ENCODE results near the gene NFAM1. TPM values are rescaled to one million over a fixed set of nuclear protein-coding genes. Genes with fewer than 3 reads are reported as not detected.
A peak's percentile ranks its signal among the peaks of the same experiment; 100 is the strongest.

NFAM1 gene
- total and polyA plus RNA-seq, 2 experiments from 2014 or later, result 0.11 to 0.49 TPM

DNA sequence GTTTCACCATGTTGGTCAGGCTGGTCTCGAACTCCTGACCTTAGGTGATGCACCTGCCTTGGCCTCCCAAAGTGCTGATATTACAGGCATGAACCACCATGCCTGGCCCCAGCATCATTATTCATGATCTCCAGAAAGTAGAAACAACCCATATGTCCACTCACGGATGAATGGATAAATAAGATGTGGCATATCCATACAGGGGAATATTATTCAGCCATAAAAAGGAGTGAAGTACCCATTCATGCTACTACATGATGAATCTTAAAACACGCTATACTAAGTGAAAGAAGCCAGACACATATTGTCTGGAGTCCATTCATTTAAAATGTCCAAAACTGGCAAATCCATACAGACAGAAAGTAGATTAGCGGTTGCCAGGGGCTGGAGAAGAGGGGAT is 81.8 kb downstream of the NFAM1 start:
- no peak for TF ChIP-seq ZNF331 (CRISPR knock-in tag; IDR thresholded peaks at IDR 0.05; ENCODE audit: low read depth)
- no peak for TF ChIP-seq CREB1 (CRISPR knock-in tag; IDR thresholded peaks at IDR 0.05; ENCODE audit: low read depth)
- TF ChIP-seq POLR2AphosphoS5 (IDR thresholded peaks at IDR 0.05; ENCODE audit: low read depth), result no peak
- no peak for TF ChIP-seq STAT1 (IDR thresholded peaks at IDR 0.05; ENCODE audit: unreplicated experiment)
- no peak for TF ChIP-seq ZNF114 (CRISPR knock-in tag; IDR thresholded peaks at IDR 0.05)
- TF ChIP-seq, protein P1, sequence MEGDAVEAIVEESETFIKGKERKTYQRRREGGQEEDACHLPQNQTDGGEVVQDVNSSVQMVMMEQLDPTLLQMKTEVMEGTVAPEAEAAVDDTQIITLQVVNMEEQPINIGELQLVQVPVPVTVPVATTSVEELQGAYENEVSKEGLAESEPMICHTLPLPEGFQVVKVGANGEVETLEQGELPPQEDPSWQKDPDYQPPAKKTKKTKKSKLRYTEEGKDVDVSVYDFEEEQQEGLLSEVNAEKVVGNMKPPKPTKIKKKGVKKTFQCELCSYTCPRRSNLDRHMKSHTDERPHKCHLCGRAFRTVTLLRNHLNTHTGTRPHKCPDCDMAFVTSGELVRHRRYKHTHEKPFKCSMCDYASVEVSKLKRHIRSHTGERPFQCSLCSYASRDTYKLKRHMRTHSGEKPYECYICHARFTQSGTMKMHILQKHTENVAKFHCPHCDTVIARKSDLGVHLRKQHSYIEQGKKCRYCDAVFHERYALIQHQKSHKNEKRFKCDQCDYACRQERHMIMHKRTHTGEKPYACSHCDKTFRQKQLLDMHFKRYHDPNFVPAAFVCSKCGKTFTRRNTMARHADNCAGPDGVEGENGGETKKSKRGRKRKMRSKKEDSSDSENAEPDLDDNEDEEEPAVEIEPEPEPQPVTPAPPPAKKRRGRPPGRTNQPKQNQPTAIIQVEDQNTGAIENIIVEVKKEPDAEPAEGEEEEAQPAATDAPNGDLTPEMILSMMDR (conservative IDR thresholded peaks at IDR 0.05; ENCODE audit: low read depth in 2 of 2), result no peak
- no peak for TF ChIP-seq NANOG (IDR thresholded peaks at IDR 0.05; ENCODE audit: borderline replicate concordance)
- TF ChIP-seq, protein P2, sequence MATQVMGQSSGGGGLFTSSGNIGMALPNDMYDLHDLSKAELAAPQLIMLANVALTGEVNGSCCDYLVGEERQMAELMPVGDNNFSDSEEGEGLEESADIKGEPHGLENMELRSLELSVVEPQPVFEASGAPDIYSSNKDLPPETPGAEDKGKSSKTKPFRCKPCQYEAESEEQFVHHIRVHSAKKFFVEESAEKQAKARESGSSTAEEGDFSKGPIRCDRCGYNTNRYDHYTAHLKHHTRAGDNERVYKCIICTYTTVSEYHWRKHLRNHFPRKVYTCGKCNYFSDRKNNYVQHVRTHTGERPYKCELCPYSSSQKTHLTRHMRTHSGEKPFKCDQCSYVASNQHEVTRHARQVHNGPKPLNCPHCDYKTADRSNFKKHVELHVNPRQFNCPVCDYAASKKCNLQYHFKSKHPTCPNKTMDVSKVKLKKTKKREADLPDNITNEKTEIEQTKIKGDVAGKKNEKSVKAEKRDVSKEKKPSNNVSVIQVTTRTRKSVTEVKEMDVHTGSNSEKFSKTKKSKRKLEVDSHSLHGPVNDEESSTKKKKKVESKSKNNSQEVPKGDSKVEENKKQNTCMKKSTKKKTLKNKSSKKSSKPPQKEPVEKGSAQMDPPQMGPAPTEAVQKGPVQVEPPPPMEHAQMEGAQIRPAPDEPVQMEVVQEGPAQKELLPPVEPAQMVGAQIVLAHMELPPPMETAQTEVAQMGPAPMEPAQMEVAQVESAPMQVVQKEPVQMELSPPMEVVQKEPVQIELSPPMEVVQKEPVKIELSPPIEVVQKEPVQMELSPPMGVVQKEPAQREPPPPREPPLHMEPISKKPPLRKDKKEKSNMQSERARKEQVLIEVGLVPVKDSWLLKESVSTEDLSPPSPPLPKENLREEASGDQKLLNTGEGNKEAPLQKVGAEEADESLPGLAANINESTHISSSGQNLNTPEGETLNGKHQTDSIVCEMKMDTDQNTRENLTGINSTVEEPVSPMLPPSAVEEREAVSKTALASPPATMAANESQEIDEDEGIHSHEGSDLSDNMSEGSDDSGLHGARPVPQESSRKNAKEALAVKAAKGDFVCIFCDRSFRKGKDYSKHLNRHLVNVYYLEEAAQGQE (IDR thresholded peaks at IDR 0.05; ENCODE audit: unreplicated experiment), result no peak
- TF ChIP-seq EZH2phosphoT487 (IDR thresholded peaks at IDR 0.05; ENCODE audit: unreplicated experiment), result no peak
- no peak for TF ChIP-seq JUNB (IDR thresholded peaks at IDR 0.05; ENCODE audit: unreplicated experiment)
- Histone ChIP-seq H3K27ac (ENCODE audit: low read depth) (no peak overlapping the region), H3K36me3 (ENCODE audit: insufficient read depth) (no peaks in the 10 kb centered on the region), H2AFZ (no peak overlapping the region), H3K9me2 (ENCODE audit: insufficient read depth) (no peaks in the 10 kb centered on the region), H3K27me3 (ENCODE audit: insufficient read depth) (0 out of 2 replicates have a peak, but pooled peaks cover under 1% of the 10 kb centered on the region), H4K20me1 (replicated peaks; ENCODE audit: insufficient read depth) (no peaks in the 10 kb centered on the region), H3K4me2 (no peak overlapping the region), H3K79me2 (replicated peaks; ENCODE audit: insufficient read depth) (no peaks in the 10 kb centered on the region), H3K4me1 (ENCODE audit: insufficient read depth) (peaks cover 23% of the 10 kb centered on the region), H3K4me3 (no peak overlapping the region), H3F3A (replicated peaks; ENCODE audit: low read depth) (peaks cover 4% of the 10 kb centered on the region)
- Mint-ChIP-seq H3K36me3 (ENCODE audit: low read depth) (no peaks in the 10 kb centered on the region), H3K27ac (no peak overlapping the region), H3K27me3 (ENCODE audit: insufficient read depth, low read depth, poor library complexity) (peaks cover 28% of the 10 kb centered on the region), H3K4me1 (peaks cover 25% of the 10 kb centered on the region), H3K4me3 (no peak overlapping the region), H3K9me3 (no peaks in the 10 kb centered on the region; the same call in 1 of the 3 replicates)
- DNase-seq (ENCODE audit: low spot score) (no peak), ATAC-seq (no peak)

DNA sequence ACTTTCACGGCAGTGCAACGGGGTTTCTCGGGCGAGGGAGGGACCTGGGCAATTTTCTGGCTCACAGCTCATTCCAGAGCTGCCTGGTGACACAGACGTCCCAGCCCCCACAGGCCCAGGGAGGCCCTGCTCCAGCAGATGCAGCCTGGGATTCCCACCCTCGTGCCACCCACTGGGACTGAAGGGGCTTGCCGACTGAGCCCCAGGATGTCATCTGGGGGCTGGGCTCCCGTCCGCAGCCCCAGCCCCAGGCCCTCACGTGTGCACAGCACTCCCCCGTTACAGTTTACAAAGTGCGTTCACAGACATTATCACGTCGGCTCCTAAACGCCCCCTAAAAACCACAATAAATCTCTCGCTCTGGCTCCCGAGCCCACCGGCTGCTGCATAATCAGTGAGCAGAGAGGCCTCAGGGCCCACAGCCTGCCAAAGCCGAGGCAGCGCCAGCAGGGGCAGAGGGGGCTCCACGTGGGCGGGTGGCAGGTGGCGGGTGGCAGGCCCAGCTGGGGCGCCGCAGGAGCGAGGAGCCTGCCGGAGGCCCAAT is 84.8 kb downstream of the NFAM1 start:
- no peak overlapping the region for H3K27ac Mint-ChIP-seq
- peaks cover 9% of the 10 kb centered on the region; the same call in 1 of the 2 replicates for H3F3A ChIP-seq (replicated peaks; ENCODE audit: low read depth)
- ATAC-seq (peak; percentile 3; the same call in 1 of the 3 replicates), DNase-seq (ENCODE audit: low spot score) (no peak)
- no peaks in the 10 kb centered on the region; the same call in 1 of the 3 replicates for H3K9me3 Mint-ChIP-seq
- H3K4me2 ChIP-seq, result peak overlapping the region; percentile 32; the same call in 1 of the 2 replicates
- H3K4me1 ChIP-seq (ENCODE audit: insufficient read depth), result peaks cover 23% of the 10 kb centered on the region
- no peak overlapping the region for H3K27ac ChIP-seq (ENCODE audit: low read depth)
- H3K27me3 Mint-ChIP-seq (ENCODE audit: insufficient read depth, low read depth, poor library complexity), result peaks cover 26% of the 10 kb centered on the region
- no peaks in the 10 kb centered on the region for H3K9me2 ChIP-seq (ENCODE audit: insufficient read depth)
- no peak overlapping the region for H3K4me3 Mint-ChIP-seq
- H3K79me2 ChIP-seq (replicated peaks; ENCODE audit: insufficient read depth), result no peaks in the 10 kb centered on the region
- H3K27me3 ChIP-seq (ENCODE audit: insufficient read depth), result peaks cover 11% of the 10 kb centered on the region
- H3K36me3 Mint-ChIP-seq (ENCODE audit: low read depth), result no peaks in the 10 kb centered on the region
- H3K4me1 Mint-ChIP-seq, result peaks cover 17% of the 10 kb centered on the region
- H2AFZ ChIP-seq, result peak overlapping the region; percentile 76
- H3K36me3 ChIP-seq (ENCODE audit: insufficient read depth), result no peaks in the 10 kb centered on the region
- H3K4me3 ChIP-seq, result no peak overlapping the region
- H4K20me1 ChIP-seq (replicated peaks; ENCODE audit: insufficient read depth), result no peaks in the 10 kb centered on the region
- TF ChIP-seq JUNB (IDR thresholded peaks at IDR 0.05; ENCODE audit: unreplicated experiment) (no peak), NANOG (IDR thresholded peaks at IDR 0.05; ENCODE audit: borderline replicate concordance) (no peak)
- TF ChIP-seq, protein P3, sequence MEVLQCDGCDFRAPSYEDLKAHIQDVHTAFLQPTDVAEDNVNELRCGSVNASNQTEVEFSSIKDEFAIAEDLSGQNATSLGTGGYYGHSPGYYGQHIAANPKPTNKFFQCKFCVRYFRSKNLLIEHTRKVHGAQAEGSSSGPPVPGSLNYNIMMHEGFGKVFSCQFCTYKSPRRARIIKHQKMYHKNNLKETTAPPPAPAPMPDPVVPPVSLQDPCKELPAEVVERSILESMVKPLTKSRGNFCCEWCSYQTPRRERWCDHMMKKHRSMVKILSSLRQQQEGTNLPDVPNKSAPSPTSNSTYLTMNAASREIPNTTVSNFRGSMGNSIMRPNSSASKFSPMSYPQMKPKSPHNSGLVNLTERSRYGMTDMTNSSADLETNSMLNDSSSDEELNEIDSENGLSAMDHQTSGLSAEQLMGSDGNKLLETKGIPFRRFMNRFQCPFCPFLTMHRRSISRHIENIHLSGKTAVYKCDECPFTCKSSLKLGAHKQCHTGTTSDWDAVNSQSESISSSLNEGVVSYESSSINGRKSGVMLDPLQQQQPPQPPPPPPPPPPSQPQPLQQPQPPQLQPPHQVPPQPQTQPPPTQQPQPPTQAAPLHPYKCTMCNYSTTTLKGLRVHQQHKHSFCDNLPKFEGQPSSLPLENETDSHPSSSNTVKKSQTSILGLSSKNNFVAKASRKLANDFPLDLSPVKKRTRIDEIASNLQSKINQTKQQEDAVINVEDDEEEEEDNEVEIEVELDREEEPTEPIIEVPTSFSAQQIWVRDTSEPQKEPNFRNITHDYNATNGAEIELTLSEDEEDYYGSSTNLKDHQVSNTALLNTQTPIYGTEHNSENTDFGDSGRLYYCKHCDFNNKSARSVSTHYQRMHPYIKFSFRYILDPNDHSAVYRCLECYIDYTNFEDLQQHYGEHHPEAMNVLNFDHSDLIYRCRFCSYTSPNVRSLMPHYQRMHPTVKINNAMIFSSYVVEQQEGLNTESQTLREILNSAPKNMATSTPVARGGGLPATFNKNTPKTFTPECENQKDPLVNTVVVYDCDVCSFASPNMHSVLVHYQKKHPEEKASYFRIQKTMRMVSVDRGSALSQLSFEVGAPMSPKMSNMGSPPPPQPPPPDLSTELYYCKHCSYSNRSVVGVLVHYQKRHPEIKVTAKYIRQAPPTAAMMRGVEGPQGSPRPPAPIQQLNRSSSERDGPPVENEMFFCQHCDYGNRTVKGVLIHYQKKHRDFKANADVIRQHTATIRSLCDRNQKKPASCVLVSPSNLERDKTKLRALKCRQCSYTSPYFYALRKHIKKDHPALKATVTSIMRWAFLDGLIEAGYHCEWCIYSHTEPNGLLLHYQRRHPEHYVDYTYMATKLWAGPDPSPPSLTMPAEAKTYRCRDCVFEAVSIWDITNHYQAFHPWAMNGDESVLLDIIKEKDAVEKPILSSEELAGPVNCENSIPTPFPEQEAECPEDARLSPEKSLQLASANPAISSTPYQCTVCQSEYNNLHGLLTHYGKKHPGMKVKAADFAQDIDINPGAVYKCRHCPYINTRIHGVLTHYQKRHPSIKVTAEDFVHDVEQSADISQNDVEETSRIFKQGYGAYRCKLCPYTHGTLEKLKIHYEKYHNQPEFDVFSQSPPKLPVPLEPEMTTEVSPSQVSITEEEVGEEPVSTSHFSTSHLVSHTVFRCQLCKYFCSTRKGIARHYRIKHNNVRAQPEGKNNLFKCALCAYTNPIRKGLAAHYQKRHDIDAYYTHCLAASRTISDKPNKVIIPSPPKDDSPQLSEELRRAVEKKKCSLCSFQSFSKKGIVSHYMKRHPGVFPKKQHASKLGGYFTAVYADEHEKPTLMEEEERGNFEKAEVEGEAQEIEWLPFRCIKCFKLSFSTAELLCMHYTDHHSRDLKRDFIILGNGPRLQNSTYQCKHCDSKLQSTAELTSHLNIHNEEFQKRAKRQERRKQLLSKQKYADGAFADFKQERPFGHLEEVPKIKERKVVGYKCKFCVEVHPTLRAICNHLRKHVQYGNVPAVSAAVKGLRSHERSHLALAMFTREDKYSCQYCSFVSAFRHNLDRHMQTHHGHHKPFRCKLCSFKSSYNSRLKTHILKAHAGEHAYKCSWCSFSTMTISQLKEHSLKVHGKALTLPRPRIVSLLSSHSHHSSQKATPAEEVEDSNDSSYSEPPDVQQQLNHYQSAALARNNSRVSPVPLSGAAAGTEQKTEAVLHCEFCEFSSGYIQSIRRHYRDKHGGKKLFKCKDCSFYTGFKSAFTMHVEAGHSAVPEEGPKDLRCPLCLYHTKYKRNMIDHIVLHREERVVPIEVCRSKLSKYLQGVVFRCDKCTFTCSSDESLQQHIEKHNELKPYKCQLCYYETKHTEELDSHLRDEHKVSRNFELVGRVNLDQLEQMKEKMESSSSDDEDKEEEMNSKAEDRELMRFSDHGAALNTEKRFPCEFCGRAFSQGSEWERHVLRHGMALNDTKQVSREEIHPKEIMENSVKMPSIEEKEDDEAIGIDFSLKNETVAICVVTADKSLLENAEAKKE (CRISPR knock-in tag; IDR thresholded peaks at IDR 0.05), result no peak

All from GM23338 (cell line).